ENCODE results near the gene FIBP.

The FIBP gene

DNA sequence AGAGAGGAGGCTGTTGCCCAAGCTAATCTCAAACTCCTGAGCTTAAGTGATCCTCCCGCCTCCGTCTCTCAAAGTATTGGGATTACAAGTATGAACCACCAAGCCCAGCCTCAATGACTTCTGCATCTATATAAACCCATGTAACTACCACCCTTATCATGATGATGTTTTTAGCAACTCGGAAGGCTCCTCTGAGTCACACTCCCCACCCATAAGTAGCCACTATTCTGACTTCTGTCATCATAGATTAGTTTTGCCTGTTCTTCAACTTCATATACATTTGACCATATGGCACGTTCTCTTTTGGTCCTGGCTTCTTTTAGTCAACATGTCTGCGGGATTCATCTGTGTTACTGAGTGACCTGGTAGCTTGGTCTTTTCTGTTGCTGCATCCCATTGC lies 18.3 kb upstream of the FIBP start:
- Histone ChIP-seq H2AFZ (ENCODE audit: low read depth) (no peak overlapping the region), H3K36me3 (ENCODE audit: insufficient read depth) (no peaks in the 10 kb centered on the region), H3K27ac (no peak overlapping the region), H3K4me3 (IDR thresholded peaks at IDR 0.05; ENCODE audit: insufficient read depth, low read depth, low read length) (no peak overlapping the region), H3K79me2 (ENCODE audit: insufficient read depth, low read depth) (no peaks in the 10 kb centered on the region), H3K4me2 (no peak overlapping the region), H3K27me3 (ENCODE audit: insufficient read depth, low read depth) (no peaks in the 10 kb centered on the region), H3K4me1 (ENCODE audit: low read depth, poor library complexity, severe bottlenecking) (peaks cover 45% of the 10 kb centered on the region), H3K9ac (no peak overlapping the region), H4K20me1 (ENCODE audit: insufficient read depth) (no peaks in the 10 kb centered on the region)
- TF ChIP-seq, protein P1, sequence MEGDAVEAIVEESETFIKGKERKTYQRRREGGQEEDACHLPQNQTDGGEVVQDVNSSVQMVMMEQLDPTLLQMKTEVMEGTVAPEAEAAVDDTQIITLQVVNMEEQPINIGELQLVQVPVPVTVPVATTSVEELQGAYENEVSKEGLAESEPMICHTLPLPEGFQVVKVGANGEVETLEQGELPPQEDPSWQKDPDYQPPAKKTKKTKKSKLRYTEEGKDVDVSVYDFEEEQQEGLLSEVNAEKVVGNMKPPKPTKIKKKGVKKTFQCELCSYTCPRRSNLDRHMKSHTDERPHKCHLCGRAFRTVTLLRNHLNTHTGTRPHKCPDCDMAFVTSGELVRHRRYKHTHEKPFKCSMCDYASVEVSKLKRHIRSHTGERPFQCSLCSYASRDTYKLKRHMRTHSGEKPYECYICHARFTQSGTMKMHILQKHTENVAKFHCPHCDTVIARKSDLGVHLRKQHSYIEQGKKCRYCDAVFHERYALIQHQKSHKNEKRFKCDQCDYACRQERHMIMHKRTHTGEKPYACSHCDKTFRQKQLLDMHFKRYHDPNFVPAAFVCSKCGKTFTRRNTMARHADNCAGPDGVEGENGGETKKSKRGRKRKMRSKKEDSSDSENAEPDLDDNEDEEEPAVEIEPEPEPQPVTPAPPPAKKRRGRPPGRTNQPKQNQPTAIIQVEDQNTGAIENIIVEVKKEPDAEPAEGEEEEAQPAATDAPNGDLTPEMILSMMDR (conservative IDR thresholded peaks at IDR 0.05; ENCODE audit: low read depth, low read length), result no peak

DNA sequence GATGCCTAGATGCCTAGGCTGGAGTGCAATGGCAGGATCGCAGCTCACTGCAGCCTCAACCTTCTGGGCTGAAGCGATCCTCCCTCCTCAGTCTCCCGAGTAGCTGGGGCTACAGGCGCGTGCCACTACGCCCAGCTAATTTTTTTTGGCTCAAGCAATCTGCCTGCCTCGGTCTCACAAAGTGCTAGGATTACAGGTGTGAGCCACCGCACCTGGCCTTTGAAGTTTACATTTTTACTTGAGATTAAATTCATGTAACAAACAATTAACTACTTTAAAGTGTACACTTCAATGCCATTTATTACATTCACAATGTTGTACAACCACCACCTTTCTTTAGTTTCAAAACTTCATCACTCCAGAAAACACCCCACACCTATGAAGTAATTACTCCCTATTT lies 15.4 kb upstream of the FIBP start:
- no peaks in the 10 kb centered on the region for H3K36me3 ChIP-seq (ENCODE audit: insufficient read depth)
- no peaks in the 10 kb centered on the region for H3K27me3 ChIP-seq (ENCODE audit: insufficient read depth, low read depth)
- H3K9ac ChIP-seq, result no peak overlapping the region
- peak overlapping the region; percentile 81; the same call in 1 of the 2 replicates for H3K27ac ChIP-seq
- peak overlapping the region; percentile 68; the same call in 1 of the 2 replicates for H2AFZ ChIP-seq (ENCODE audit: low read depth)
- H3K79me2 ChIP-seq (ENCODE audit: insufficient read depth, low read depth), result no peaks in the 10 kb centered on the region
- H3K4me3 ChIP-seq (IDR thresholded peaks at IDR 0.05; ENCODE audit: insufficient read depth, low read depth, low read length), result no peak overlapping the region
- peak overlapping the region; percentile 93; the same call in 1 of the 2 replicates for H3K4me2 ChIP-seq
- no peaks in the 10 kb centered on the region for H4K20me1 ChIP-seq (ENCODE audit: insufficient read depth)
- H3K4me1 ChIP-seq (ENCODE audit: low read depth, poor library complexity, severe bottlenecking), result peaks cover 42% of the 10 kb centered on the region
- TF ChIP-seq, protein P1 (conservative IDR thresholded peaks at IDR 0.05; ENCODE audit: low read depth, low read length), result no peak

DNA sequence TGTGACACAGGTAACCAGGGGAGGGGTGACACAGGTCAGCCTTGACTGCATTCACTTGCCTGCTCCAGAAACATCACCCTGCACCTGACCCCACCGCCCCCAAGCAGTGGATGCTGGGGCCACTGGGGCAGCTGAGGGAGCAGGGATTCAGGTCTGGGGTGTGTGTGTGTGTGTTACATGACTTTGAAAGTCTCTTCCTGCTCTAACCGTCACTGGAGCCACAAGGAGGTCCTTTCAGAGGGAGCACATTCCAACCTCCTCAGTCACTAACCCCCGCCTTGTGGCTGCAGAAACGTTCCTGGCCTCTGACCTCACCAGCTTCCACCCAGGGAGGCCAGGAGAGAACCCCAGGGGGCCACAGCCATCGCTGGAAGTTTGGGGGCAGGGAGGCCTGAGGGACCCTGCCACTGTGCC lies 14.8 kb upstream of the FIBP start:
- Histone ChIP-seq H3K36me3 (ENCODE audit: insufficient read depth) (no peaks in the 10 kb centered on the region), H2AFZ (ENCODE audit: low read depth) (peak overlapping the region; percentile 68), H3K9ac (peak overlapping the region; percentile 36; the same call in 1 of the 2 replicates), H3K27ac (peak overlapping the region; percentile 81), H4K20me1 (ENCODE audit: insufficient read depth) (no peaks in the 10 kb centered on the region), H3K4me3 (IDR thresholded peaks at IDR 0.05; ENCODE audit: insufficient read depth, low read depth, low read length) (no peak overlapping the region), H3K79me2 (ENCODE audit: insufficient read depth, low read depth) (no peaks in the 10 kb centered on the region), H3K4me1 (ENCODE audit: low read depth, poor library complexity, severe bottlenecking) (peaks cover 40% of the 10 kb centered on the region), H3K27me3 (ENCODE audit: insufficient read depth, low read depth) (no peaks in the 10 kb centered on the region), H3K4me2 (peak overlapping the region; percentile 93; the same call in 1 of the 2 replicates)
- TF ChIP-seq, protein P1 (conservative IDR thresholded peaks at IDR 0.05; ENCODE audit: low read depth, low read length), result no peak

DNA sequence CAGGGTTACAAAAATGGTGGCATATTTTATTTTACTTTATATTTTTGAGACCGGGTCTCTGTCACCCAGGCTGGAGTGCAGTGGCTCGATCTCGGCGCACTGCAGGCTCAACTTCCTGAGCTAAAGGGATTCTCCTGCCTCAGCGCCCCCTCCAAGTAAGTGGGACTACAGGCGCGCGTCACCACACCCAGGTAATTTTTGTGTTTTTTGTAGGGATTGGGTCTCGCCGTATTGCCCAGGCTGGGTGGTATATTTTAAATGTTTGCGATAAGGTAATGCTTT lies 12.6 kb upstream of the FIBP start:
- Histone ChIP-seq H4K20me1 (ENCODE audit: insufficient read depth) (no peaks in the 10 kb centered on the region), H3K27me3 (ENCODE audit: insufficient read depth, low read depth) (no peaks in the 10 kb centered on the region), H3K4me1 (ENCODE audit: low read depth, poor library complexity, severe bottlenecking) (peaks cover 40% of the 10 kb centered on the region), H3K36me3 (ENCODE audit: insufficient read depth) (no peaks in the 10 kb centered on the region), H3K79me2 (ENCODE audit: insufficient read depth, low read depth) (no peaks in the 10 kb centered on the region), H3K4me2 (peak overlapping the region; percentile 93), H3K27ac (peak overlapping the region; percentile 81; the same call in 1 of the 2 replicates), H3K9ac (no peak overlapping the region), H2AFZ (ENCODE audit: low read depth) (peak overlapping the region; percentile 61; the same call in 1 of the 2 replicates), H3K4me3 (IDR thresholded peaks at IDR 0.05; ENCODE audit: insufficient read depth, low read depth, low read length) (no peak overlapping the region)
- TF ChIP-seq, protein P1 (conservative IDR thresholded peaks at IDR 0.05; ENCODE audit: low read depth, low read length), result no peak

Measured in KMS-11 (cell line).